Measurements from ENCODE around the gene ADGRF4.
"Not testable (repeated sequence)": the region's sequence is repeated elsewhere in the genome, so short reads cannot be mapped to it uniquely, and the experiment has no call there.

The ADGRF4 gene

GRCh38 chr6:47740714-47741113 lies 42.3 kb downstream of the ADGRF4 start:
- Histone ChIP-seq H2AFZ (ENCODE audit: insufficient read depth, low read length, poor library complexity) (no peak overlapping the region), H3K4me2 (ENCODE audit: low read length) (no peak overlapping the region), H3K4me1 (ENCODE audit: control insufficient read depth in 1 of 2, insufficient read depth in 2 of 2, low read length in 2 of 2) (no peaks in the 10 kb centered on the region), H3K14ac (ENCODE audit: low read length) (no peak overlapping the region), H3K4ac (ENCODE audit: low read depth, low read length) (no peak overlapping the region), H3K27ac (ENCODE audit: low read depth, low read length) (no peak overlapping the region), H4K8ac (ENCODE audit: low read depth, low read length) (no peak overlapping the region), H2BK5ac (ENCODE audit: low read depth, low read length, poor library complexity) (no peak overlapping the region), H3K79me2 (ENCODE audit: control insufficient read depth, insufficient read depth, low read length, poor library complexity) (no peaks in the 10 kb centered on the region), H3K9me3 (ENCODE audit: insufficient read depth, low read depth, low read length) (no peaks in the 10 kb centered on the region), H3K4me3 (ENCODE audit: low read depth, low read length) (no peak overlapping the region), H3K36me3 (ENCODE audit: control insufficient read depth in 1 of 2, insufficient read depth in 2 of 2, low read length in 2 of 2) (no peaks in the 10 kb centered on the region), H3K23ac (ENCODE audit: low read length) (no peak overlapping the region), H4K91ac (ENCODE audit: low read depth, low read length) (no peak overlapping the region), H3K9ac (ENCODE audit: low read length) (no peak overlapping the region), H3K27me3 (ENCODE audit: insufficient read depth, low read length) (no peaks in the 10 kb centered on the region), H2AK5ac (ENCODE audit: low read length) (no peak overlapping the region), H3K18ac (ENCODE audit: low read length) (no peak overlapping the region), H4K12ac (ENCODE audit: low read depth, low read length) (no peak overlapping the region), H2BK12ac (ENCODE audit: low read length) (no peak overlapping the region), H3K79me1 (ENCODE audit: low read length) (no peaks in the 10 kb centered on the region), H2BK120ac (ENCODE audit: insufficient read depth, low read length, poor library complexity) (no peak overlapping the region)
- no CpG with 5 or more reads among the region's 1 CpG for WGBS (ENCODE audit: extremely low coverage, insufficient coverage, insufficient read length)
- no peak for DNase-seq

DNA sequence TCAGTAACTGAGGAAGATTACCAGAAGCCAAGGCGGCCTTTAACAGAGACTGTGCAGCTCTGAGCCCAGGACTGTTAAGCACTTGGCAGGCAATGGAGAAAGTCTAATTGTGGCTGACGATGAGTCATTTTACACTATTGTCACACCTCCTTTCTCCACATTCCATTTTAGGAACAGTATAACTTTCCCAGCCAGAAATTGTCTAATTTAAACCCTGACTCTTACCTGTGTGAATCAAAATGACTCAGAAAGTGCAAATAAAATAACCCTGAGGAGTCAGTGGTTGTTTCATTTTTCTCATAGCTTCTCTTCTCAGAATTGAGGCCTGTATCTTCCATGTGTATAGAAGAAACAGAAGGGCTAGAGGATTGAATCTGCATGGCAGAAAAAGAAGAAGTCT lies 43.4 kb downstream of the ADGRF4 start:
- no peak overlapping the region for H4K12ac ChIP-seq (ENCODE audit: low read depth, low read length)
- no peak overlapping the region for H4K91ac ChIP-seq (ENCODE audit: low read depth, low read length)
- H3K4me3 ChIP-seq (ENCODE audit: low read depth, low read length), result no peak overlapping the region
- no peak overlapping the region for H2BK120ac ChIP-seq (ENCODE audit: insufficient read depth, low read length, poor library complexity)
- no peak overlapping the region for H2AK5ac ChIP-seq (ENCODE audit: low read length)
- H3K14ac ChIP-seq (ENCODE audit: low read length), result no peak overlapping the region
- H3K79me2 ChIP-seq (ENCODE audit: control insufficient read depth, insufficient read depth, low read length, poor library complexity), result no peaks in the 10 kb centered on the region
- H2AFZ ChIP-seq (ENCODE audit: insufficient read depth, low read length, poor library complexity), result no peak overlapping the region
- H3K23ac ChIP-seq (ENCODE audit: low read length), result no peak overlapping the region
- no peaks in the 10 kb centered on the region for H3K36me3 ChIP-seq (ENCODE audit: control insufficient read depth in 1 of 2, insufficient read depth in 2 of 2, low read length in 2 of 2)
- no peak overlapping the region for H4K8ac ChIP-seq (ENCODE audit: low read depth, low read length)
- H3K4me1 ChIP-seq (ENCODE audit: control insufficient read depth in 1 of 2, insufficient read depth in 2 of 2, low read length in 2 of 2), result no peaks in the 10 kb centered on the region
- H3K9ac ChIP-seq (ENCODE audit: low read length), result no peak overlapping the region
- no peaks in the 10 kb centered on the region for H3K27me3 ChIP-seq (ENCODE audit: insufficient read depth, low read length)
- no CpG with 5 or more reads among the region's 2 CpGs for WGBS (ENCODE audit: extremely low coverage, insufficient coverage, insufficient read length)
- H3K4me2 ChIP-seq (ENCODE audit: low read length), result no peak overlapping the region
- H3K27ac ChIP-seq (ENCODE audit: low read depth, low read length), result no peak overlapping the region
- H3K79me1 ChIP-seq (ENCODE audit: low read length), result no peaks in the 10 kb centered on the region
- H2BK5ac ChIP-seq (ENCODE audit: low read depth, low read length, poor library complexity), result no peak overlapping the region
- H3K9me3 ChIP-seq (ENCODE audit: insufficient read depth, low read depth, low read length), result no peaks in the 10 kb centered on the region
- no peak overlapping the region for H3K18ac ChIP-seq (ENCODE audit: low read length)
- H3K4ac ChIP-seq (ENCODE audit: low read depth, low read length), result no peak overlapping the region
- no peak for DNase-seq
- H2BK12ac ChIP-seq (ENCODE audit: low read length), result no peak overlapping the region

GRCh38 chr6:47743744-47744143 lies 45.4 kb downstream of the ADGRF4 start:
- Histone ChIP-seq H4K8ac (ENCODE audit: low read depth, low read length) (no peak overlapping the region), H3K36me3 (ENCODE audit: control insufficient read depth in 1 of 2, insufficient read depth in 2 of 2, low read length in 2 of 2) (no peaks in the 10 kb centered on the region), H3K4me2 (ENCODE audit: low read length) (no peak overlapping the region), H3K4ac (ENCODE audit: low read depth, low read length) (no peak overlapping the region), H4K12ac (ENCODE audit: low read depth, low read length) (no peak overlapping the region), H2AK5ac (ENCODE audit: low read length) (no peak overlapping the region), H3K79me1 (ENCODE audit: low read length) (no peaks in the 10 kb centered on the region), H3K14ac (ENCODE audit: low read length) (no peak overlapping the region), H3K4me1 (ENCODE audit: control insufficient read depth in 1 of 2, insufficient read depth in 2 of 2, low read length in 2 of 2) (no peaks in the 10 kb centered on the region), H2AFZ (ENCODE audit: insufficient read depth, low read length, poor library complexity) (no peak overlapping the region), H3K9me3 (ENCODE audit: insufficient read depth, low read depth, low read length) (no peaks in the 10 kb centered on the region), H3K18ac (ENCODE audit: low read length) (no peak overlapping the region), H4K91ac (ENCODE audit: low read depth, low read length) (no peak overlapping the region), H2BK12ac (ENCODE audit: low read length) (no peak overlapping the region), H3K27me3 (ENCODE audit: insufficient read depth, low read length) (no peaks in the 10 kb centered on the region), H3K9ac (ENCODE audit: low read length) (no peak overlapping the region), H3K79me2 (ENCODE audit: control insufficient read depth, insufficient read depth, low read length, poor library complexity) (no peaks in the 10 kb centered on the region), H2BK5ac (ENCODE audit: low read depth, low read length, poor library complexity) (no peak overlapping the region), H2BK120ac (ENCODE audit: insufficient read depth, low read length, poor library complexity) (no peak overlapping the region), H3K27ac (ENCODE audit: low read depth, low read length) (no peak overlapping the region), H3K4me3 (ENCODE audit: low read depth, low read length) (no peak overlapping the region), H3K23ac (ENCODE audit: low read length) (no peak overlapping the region)
- DNase-seq, result peak in 1 of 2 donors; percentile 15

DNA sequence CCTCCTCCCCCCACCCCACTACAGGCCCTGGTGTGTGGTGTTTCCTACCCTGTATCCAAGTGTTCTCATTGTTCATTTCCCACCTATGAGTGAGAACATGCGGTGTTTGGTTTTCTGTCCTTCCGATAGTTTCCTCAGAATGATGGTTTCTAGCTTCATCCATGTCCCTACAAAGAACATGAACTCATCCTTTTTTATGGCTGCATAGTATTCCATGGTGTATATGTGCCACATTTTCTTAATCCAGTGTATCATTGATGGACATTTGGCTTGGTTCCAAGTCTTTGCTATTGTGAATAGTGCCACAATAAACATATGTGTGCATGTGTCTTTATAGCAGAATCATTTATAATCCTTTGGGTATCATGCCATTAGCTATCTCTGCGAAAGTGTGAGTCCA lies 46.9 kb downstream of the ADGRF4 start:
- H4K8ac ChIP-seq (ENCODE audit: low read depth, low read length); H4K12ac ChIP-seq (ENCODE audit: low read depth, low read length); H2BK5ac ChIP-seq (ENCODE audit: low read depth, low read length, poor library complexity); H2BK12ac ChIP-seq (ENCODE audit: low read length); H3K9me3 ChIP-seq (ENCODE audit: insufficient read depth, low read depth, low read length); H3K27ac ChIP-seq (ENCODE audit: low read depth, low read length); H2AFZ ChIP-seq (ENCODE audit: insufficient read depth, low read length, poor library complexity); H3K36me3 ChIP-seq (ENCODE audit: control insufficient read depth in 1 of 2, insufficient read depth in 2 of 2, low read length in 2 of 2); H3K4ac ChIP-seq (ENCODE audit: low read depth, low read length); H3K4me3 ChIP-seq (ENCODE audit: low read depth, low read length); H3K18ac ChIP-seq (ENCODE audit: low read length); H3K23ac ChIP-seq (ENCODE audit: low read length); H3K4me1 ChIP-seq (ENCODE audit: control insufficient read depth in 1 of 2, insufficient read depth in 2 of 2, low read length in 2 of 2); H2BK120ac ChIP-seq (ENCODE audit: insufficient read depth, low read length, poor library complexity); H3K14ac ChIP-seq (ENCODE audit: low read length); H4K91ac ChIP-seq (ENCODE audit: low read depth, low read length); H3K9ac ChIP-seq (ENCODE audit: low read length); DNase-seq; H3K27me3 ChIP-seq (ENCODE audit: insufficient read depth, low read length); H3K4me2 ChIP-seq (ENCODE audit: low read length); H3K79me2 ChIP-seq (ENCODE audit: control insufficient read depth, insufficient read depth, low read length, poor library complexity); H3K79me1 ChIP-seq (ENCODE audit: low read length); H2AK5ac ChIP-seq (ENCODE audit: low read length): not testable (repeated sequence)
- no CpG with 5 or more reads among the region's 3 CpGs for WGBS (ENCODE audit: extremely low coverage, insufficient coverage, insufficient read length)

DNA sequence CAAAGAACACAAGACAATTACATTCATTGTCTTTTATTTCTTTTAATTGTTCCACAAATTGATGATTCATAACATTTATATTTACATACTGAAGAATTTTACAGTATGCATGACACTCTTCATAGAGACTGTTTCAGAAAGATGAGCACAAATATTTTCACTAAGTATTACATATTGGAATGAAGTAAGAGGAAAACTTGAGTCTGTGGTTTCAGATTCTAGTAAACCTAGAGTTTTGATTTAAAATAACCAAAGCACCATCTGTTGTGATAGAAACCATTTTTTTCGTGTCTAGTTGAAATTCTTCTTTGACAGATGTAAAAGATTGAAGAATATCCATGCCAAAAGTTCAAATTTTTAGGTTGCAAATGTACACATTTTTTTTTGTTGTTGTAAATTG lies 51.4 kb downstream of the ADGRF4 start:
- Histone ChIP-seq H3K23ac (ENCODE audit: low read length) (no peak overlapping the region), H2AFZ (ENCODE audit: insufficient read depth, low read length, poor library complexity) (no peak overlapping the region), H2BK120ac (ENCODE audit: insufficient read depth, low read length, poor library complexity) (no peak overlapping the region), H3K27ac (ENCODE audit: low read depth, low read length) (no peak overlapping the region), H3K4me2 (ENCODE audit: low read length) (no peak overlapping the region), H3K36me3 (ENCODE audit: control insufficient read depth in 1 of 2, insufficient read depth in 2 of 2, low read length in 2 of 2) (no peaks in the 10 kb centered on the region), H4K91ac (ENCODE audit: low read depth, low read length) (no peak overlapping the region), H3K79me2 (ENCODE audit: control insufficient read depth, insufficient read depth, low read length, poor library complexity) (no peaks in the 10 kb centered on the region), H2BK5ac (ENCODE audit: low read depth, low read length, poor library complexity) (no peak overlapping the region), H3K4me3 (ENCODE audit: low read depth, low read length) (no peak overlapping the region), H3K9ac (ENCODE audit: low read length) (no peak overlapping the region), H3K14ac (ENCODE audit: low read length) (no peak overlapping the region), H3K27me3 (ENCODE audit: insufficient read depth, low read length) (no peaks in the 10 kb centered on the region), H3K79me1 (ENCODE audit: low read length) (no peaks in the 10 kb centered on the region), H3K4ac (ENCODE audit: low read depth, low read length) (no peak overlapping the region), H2BK12ac (ENCODE audit: low read length) (no peak overlapping the region), H4K12ac (ENCODE audit: low read depth, low read length) (no peak overlapping the region), H3K9me3 (ENCODE audit: insufficient read depth, low read depth, low read length) (no peaks in the 10 kb centered on the region), H2AK5ac (ENCODE audit: low read length) (no peak overlapping the region), H3K18ac (ENCODE audit: low read length) (no peak overlapping the region), H4K8ac (ENCODE audit: low read depth, low read length) (no peak overlapping the region), H3K4me1 (ENCODE audit: control insufficient read depth in 1 of 2, insufficient read depth in 2 of 2, low read length in 2 of 2) (no peaks in the 10 kb centered on the region)
- no peak for DNase-seq
- no CpG with 5 or more reads among the region's 1 CpG for WGBS (ENCODE audit: extremely low coverage, insufficient coverage, insufficient read length)
